ENCODE results near the gene ADCY5.
"Not testable (repeated sequence)": the region's sequence is repeated elsewhere in the genome, so short reads cannot be mapped to it uniquely, and the experiment has no call there.

The ADCY5 gene

DNA sequence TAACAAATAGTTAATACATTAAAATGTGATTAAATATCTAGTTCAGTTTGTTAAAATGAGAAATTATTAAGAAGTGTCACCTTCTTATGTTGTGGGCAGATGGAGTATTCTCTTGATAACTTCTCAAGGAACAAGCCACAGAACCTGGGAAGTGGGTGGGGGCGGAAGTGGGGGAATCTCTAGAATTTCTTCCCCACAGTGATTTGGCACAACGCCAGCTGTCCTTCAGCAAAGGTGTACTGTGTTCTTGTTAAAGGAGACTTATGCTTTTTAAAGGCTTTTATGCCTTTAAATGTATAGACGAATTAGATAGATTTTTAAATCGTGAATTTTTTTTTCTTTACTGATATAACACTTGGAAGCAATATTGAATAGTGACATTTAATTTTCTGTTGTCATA is 204.8 kb downstream of the ADCY5 start:
- Histone ChIP-seq H3K27ac (ENCODE audit: low read length) (no peak overlapping the region), H3K4me1 (ENCODE audit: control insufficient read depth in 1 of 2, insufficient read depth in 2 of 2, low read length in 2 of 2) (peaks cover 0 to 15% of the 10 kb centered on the region in 2 donors), H3K27me3 (ENCODE audit: low read depth, low read length) (no peaks in the 10 kb centered on the region), H3K4me3 (ENCODE audit: low read depth in 1 of 2, low read length in 2 of 2) (no peak overlapping the region), H3K36me3 (ENCODE audit: control insufficient read depth in 1 of 2, insufficient read depth in 2 of 2, low read length in 2 of 2) (peaks cover 21% of the 10 kb centered on the region in 2 donors), H3K9me3 (ENCODE audit: control insufficient read depth in 1 of 2, low read length in 2 of 2) (no peaks in the 10 kb centered on the region)

DNA sequence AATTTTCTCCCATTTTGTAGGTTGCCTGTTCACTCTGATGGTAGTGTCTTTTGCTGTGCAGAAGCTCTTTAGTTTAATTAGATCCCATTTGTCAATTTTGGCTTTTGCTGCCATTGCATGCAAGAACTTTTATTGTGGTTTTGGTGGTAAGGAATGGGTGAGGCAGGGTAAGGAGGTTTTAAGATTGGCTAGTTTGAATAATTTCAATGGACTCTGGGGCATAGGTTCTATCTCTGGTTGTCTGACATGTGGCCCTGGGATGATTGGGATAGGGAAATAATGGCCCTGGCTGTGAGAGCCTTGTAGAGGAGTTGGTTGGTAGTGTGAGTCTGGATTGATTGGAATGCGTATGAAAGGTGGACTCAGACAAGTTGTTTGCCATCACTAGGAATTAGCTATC is 209.1 kb downstream of the ADCY5 start:
- H3K36me3 ChIP-seq (ENCODE audit: control insufficient read depth in 1 of 2, insufficient read depth in 2 of 2, low read length in 2 of 2) = peaks cover 10 to 16% of the 10 kb centered on the region in 2 donors
- H3K4me1 ChIP-seq (ENCODE audit: control insufficient read depth in 1 of 2, insufficient read depth in 2 of 2, low read length in 2 of 2) = no peaks in the 10 kb centered on the region

DNA sequence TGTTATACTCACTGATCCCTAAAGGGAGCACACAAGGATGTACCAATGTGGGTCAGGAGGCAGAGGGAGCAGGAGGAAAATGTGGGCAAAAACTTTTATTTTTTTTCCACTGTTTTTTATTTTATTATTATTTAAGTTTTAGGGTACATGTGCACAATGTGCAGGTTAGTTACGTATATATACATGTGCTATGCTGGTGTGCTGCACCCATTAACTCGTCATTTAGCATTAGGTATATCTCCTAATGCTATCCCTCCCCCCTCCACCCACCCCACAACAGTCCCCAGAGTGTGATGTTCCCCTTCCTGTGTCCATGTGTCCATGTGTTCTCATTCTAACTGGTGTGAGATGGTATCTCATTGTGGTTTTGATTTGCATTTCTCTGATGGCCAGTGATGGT is 209.7 kb downstream of the ADCY5 start:
- H3K4me1 ChIP-seq (ENCODE audit: control insufficient read depth in 1 of 2, insufficient read depth in 2 of 2, low read length in 2 of 2); H3K9me3 ChIP-seq (ENCODE audit: control insufficient read depth in 1 of 2, low read length in 2 of 2); H3K4me3 ChIP-seq (ENCODE audit: low read depth in 1 of 2, low read length in 2 of 2); H3K27ac ChIP-seq (ENCODE audit: low read length); H3K27me3 ChIP-seq (ENCODE audit: low read depth, low read length): not testable (repeated sequence)
- peaks cover 10 to 16% of the 10 kb centered on the region in 2 donors for H3K36me3 ChIP-seq (ENCODE audit: control insufficient read depth in 1 of 2, insufficient read depth in 2 of 2, low read length in 2 of 2)

More for the DNA sequence above, 209.1 kb downstream of the ADCY5 start:
- no peaks in the 10 kb centered on the region for H3K9me3 ChIP-seq (ENCODE audit: control insufficient read depth in 1 of 2, low read length in 2 of 2)
- no peak overlapping the region for H3K4me3 ChIP-seq (ENCODE audit: low read depth in 1 of 2, low read length in 2 of 2)
- H3K27ac ChIP-seq (ENCODE audit: low read length) = no peak overlapping the region
- H3K27me3 ChIP-seq (ENCODE audit: low read depth, low read length) = no peaks in the 10 kb centered on the region

DNA sequence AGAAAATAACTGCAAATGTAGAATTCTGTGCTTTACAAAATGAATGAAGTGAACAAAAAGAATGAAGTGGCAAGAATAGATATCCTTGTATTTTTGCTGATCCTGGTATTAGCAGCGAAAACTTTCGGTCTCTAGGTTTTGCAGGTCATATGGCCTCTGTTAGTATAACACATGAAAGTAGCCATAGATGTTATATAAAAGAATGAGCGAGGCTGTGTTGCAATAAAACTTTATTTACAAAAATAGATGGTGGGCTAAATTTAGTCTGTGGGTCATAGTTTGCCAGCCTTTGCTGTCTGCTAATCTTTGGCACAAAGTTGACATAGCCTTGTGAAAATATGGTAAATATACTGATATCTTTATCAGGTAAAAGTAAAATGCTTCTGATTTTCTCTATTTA is 212.0 kb downstream of the ADCY5 start:
- H3K27me3 ChIP-seq (ENCODE audit: low read depth, low read length) = no peaks in the 10 kb centered on the region
- no peak overlapping the region for H3K27ac ChIP-seq (ENCODE audit: low read length)
- H3K9me3 ChIP-seq (ENCODE audit: control insufficient read depth in 1 of 2, low read length in 2 of 2) = no peaks in the 10 kb centered on the region
- no peaks in the 10 kb centered on the region for H3K4me1 ChIP-seq (ENCODE audit: control insufficient read depth in 1 of 2, insufficient read depth in 2 of 2, low read length in 2 of 2)
- H3K36me3 ChIP-seq (ENCODE audit: control insufficient read depth in 1 of 2, insufficient read depth in 2 of 2, low read length in 2 of 2) = peaks cover 10 to 16% of the 10 kb centered on the region in 2 donors
- no peak overlapping the region for H3K4me3 ChIP-seq (ENCODE audit: low read depth in 1 of 2, low read length in 2 of 2)

Measured in muscle layer of duodenum (tissue), 2 donors.